ENCODE data around the gene STON2.

DNA sequence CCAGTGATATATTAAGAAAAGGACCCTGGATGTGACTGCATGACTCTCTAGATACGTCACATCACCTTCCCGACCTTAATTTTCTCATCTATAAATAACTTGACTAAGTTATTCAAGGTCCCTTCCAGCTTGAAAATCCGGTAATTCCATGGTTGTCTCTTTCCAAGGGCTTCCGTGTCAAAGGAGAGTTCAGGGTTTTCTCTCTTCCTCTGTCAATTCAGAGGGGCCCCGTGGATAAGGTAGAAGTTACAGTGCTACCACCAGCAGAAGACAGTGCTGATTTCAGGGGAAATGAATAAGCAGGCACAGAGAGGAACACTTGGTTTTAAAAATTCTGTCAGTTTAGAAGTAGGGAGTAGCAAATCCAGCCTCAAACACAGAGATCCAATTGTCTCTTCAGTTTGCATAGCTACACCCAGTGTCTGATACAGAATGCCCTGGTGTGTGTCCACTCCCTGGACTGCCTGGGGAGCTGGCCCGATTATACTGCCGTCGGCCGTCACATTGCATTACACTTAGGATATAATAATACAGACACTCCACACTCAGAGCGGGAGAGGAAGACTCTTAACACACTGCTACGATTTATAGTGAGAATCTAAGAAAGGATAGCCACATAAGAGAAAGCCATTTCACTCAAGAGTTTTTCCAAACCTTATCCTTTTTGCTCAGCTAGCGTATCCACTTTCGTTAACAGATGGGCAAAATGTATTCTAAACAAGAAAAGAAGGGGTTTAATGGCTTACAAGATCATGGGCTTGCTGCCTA, 124.6 kb downstream of the STON2 start:
- TF ChIP-seq, protein P1, sequence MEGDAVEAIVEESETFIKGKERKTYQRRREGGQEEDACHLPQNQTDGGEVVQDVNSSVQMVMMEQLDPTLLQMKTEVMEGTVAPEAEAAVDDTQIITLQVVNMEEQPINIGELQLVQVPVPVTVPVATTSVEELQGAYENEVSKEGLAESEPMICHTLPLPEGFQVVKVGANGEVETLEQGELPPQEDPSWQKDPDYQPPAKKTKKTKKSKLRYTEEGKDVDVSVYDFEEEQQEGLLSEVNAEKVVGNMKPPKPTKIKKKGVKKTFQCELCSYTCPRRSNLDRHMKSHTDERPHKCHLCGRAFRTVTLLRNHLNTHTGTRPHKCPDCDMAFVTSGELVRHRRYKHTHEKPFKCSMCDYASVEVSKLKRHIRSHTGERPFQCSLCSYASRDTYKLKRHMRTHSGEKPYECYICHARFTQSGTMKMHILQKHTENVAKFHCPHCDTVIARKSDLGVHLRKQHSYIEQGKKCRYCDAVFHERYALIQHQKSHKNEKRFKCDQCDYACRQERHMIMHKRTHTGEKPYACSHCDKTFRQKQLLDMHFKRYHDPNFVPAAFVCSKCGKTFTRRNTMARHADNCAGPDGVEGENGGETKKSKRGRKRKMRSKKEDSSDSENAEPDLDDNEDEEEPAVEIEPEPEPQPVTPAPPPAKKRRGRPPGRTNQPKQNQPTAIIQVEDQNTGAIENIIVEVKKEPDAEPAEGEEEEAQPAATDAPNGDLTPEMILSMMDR (conservative IDR thresholded peaks at IDR 0.05) = no peak
- TF ChIP-seq ZFX (IDR thresholded peaks at IDR 0.05) = no peak

Data from C4-2B (cell line).